B cell (primary cell): ENCODE measurements around the gene NIPAL3. TPM values are rescaled to one million over a fixed set of nuclear protein-coding genes. Genes with fewer than 3 reads are reported as not detected.
"Not testable (repeated sequence)": the region's sequence is repeated elsewhere in the genome, so short reads cannot be mapped to it uniquely, and the experiment has no call there.

ENCODE experiments used
- ATAC-seq: fragments of 200-7000 bp; cut with Tn5 transposase; one replicate; pipeline ENCODE4 v1.10.0; 2021; ENCODE audit warnings: low read depth, mild to moderate bottlenecking, moderate number of reproducible peaks, moderate library complexity
- CTCF ChIA-PET: fragments of 350-600 bp; sonication (Branson Sonifier 250); formaldehyde crosslinking; loops from one replicate; lab custom pipeline; 2021; ENCODE audit warnings: antibody characterized with exemption, inconsistent platforms; lab: Charles Lee
- POLR2A ChIA-PET: fragments of 350-600 bp; sonication (Branson Sonifier 250); formaldehyde crosslinking; loops from one replicate; lab custom pipeline; 2021; ENCODE audit warnings: antibody characterized with exemption; lab: Charles Lee
- DNase-seq: peaks from one replicate; pipeline ENCODE4 v3.0.0; 2013
- H2AFZ ChIP-seq: 2 replicates; pipeline ENCODE4 v1.6.1; 2012; ENCODE audit warnings: mild to moderate bottlenecking, low read depth, low read length; ENCODE audit not compliant: insufficient read depth, poor library complexity, severe bottlenecking
- H3K27ac ChIP-seq, 2 donors: 1 replicate in 1 of 2; 2 replicates in 1 of 2; pipeline ENCODE4 v1.5.1; 2012 to 2013; ENCODE audit warnings: low read length in 2 of 2, mild to moderate bottlenecking in 2 of 2, moderate library complexity in 1 of 2
- H3K27me3 ChIP-seq, 4 experiments: fragments of 200-600 bp in 1 of 4; sonication (generic) in 1 of 4; replicated peaks in 1 of 4; 1 replicate in 2 of 4; 2 replicates in 2 of 4; pipeline versions ENCODE4 v1.6.1 to v1.7.0; 2013 to 2016; ENCODE audit warnings: low read length in 3 of 4, mild to moderate bottlenecking in 2 of 4, mixed read lengths in 1 of 4, moderate library complexity in 1 of 4; ENCODE audit not compliant: insufficient read depth in 4 of 4, control insufficient read depth in 3 of 4; ENCODE audit errors: control extremely low read depth in 1 of 4
- H3K36me3 ChIP-seq, 2 experiments: replicated peaks in 1 of 2; 1 replicate in 1 of 2; 2 replicates in 1 of 2; pipeline versions ENCODE4 v1.6.1 to v1.7.1; 2013; ENCODE audit warnings: low read length in 1 of 2; ENCODE audit not compliant: insufficient read depth in 2 of 2, control insufficient read depth in 1 of 2; ENCODE audit errors: control extremely low read depth in 1 of 2, extremely low read depth in 1 of 2
- H3K4me1 ChIP-seq, 2 donors: fragments of 200-600 bp in 1 of 2; sonication (generic) in 1 of 2; 1 replicate in 1 of 2; 2 replicates in 1 of 2; pipeline versions ENCODE4 v1.5.1 to v1.6.1; 2013 to 2017; ENCODE audit warnings: low read length in 2 of 2; ENCODE audit not compliant: control insufficient read depth in 2 of 2, insufficient read depth in 2 of 2
- H3K4me2 ChIP-seq: replicated peaks from 2 replicates; pipeline ENCODE3; 2012; ENCODE audit warnings: mild to moderate bottlenecking, low read depth, low read length; ENCODE audit not compliant: poor library complexity, severe bottlenecking
- H3K4me3 ChIP-seq, 5 experiments: fragments of 200-600 bp in 1 of 5; sonication (generic) in 1 of 5; 1 replicate in 3 of 5; 2 replicates in 2 of 5; pipeline versions ENCODE4 v1.5.1 to v1.7.0; 2011 to 2016; ENCODE audit warnings: low read length in 4 of 5, mild to moderate bottlenecking in 4 of 5, low read depth in 2 of 5, control low read depth in 1 of 5, moderate library complexity in 1 of 5; ENCODE audit not compliant: insufficient read depth in 1 of 5; ENCODE audit errors: control extremely low read depth in 1 of 5, extremely low read depth in 1 of 5
- H3K79me2 ChIP-seq: fragments of 200-600 bp; sonication (generic); one replicate; pipeline ENCODE4 v1.6.0; 2016; ENCODE audit warnings: low read length; ENCODE audit not compliant: control insufficient read depth, insufficient read depth
- H3K9ac ChIP-seq: fragments of 200-600 bp; sonication (generic); 2 replicates; pipeline ENCODE4 v1.6.1; 2017; ENCODE audit warnings: mild to moderate bottlenecking, low read length, moderate library complexity
- H3K9me3 ChIP-seq, 3 donors: one replicate each; pipeline versions ENCODE4 v1.6.1 to v1.7.1; 2013; ENCODE audit warnings: low read length in 2 of 3; ENCODE audit not compliant: control insufficient read depth in 2 of 3, insufficient read depth in 1 of 3; ENCODE audit errors: control extremely low read depth in 1 of 3
- H4K20me1 ChIP-seq: 2 replicates; pipeline ENCODE4 v1.6.0; 2012; ENCODE audit warnings: mild to moderate bottlenecking, low read length; ENCODE audit not compliant: insufficient read depth, control insufficient read depth, poor library complexity, severe bottlenecking
- H3K27ac Mint-ChIP-seq: one replicate; pipeline ENCODE4 v1.8.0; 2021; ENCODE audit warnings: mixed read lengths
- H3K27me3 Mint-ChIP-seq: one replicate; pipeline ENCODE4 v1.8.0; 2021; ENCODE audit warnings: mixed read lengths
- H3K4me1 Mint-ChIP-seq: one replicate; pipeline ENCODE4 v1.8.0; 2021; ENCODE audit warnings: mixed read lengths
- H3K4me3 Mint-ChIP-seq: one replicate; pipeline ENCODE4 v1.8.0; 2021; ENCODE audit warnings: mixed read lengths
- H3K9me3 Mint-ChIP-seq: one replicate; pipeline ENCODE4 v1.8.0; 2022; ENCODE audit warnings: mixed read lengths; ENCODE audit not compliant: insufficient read depth
- CTCF ChIP-seq: fragments of 200-600 bp; IDR thresholded peaks from one replicate; pipeline ENCODE4 v1.8.0; 2022; ENCODE audit warnings: antibody characterized with exemption, mild to moderate bottlenecking
- EZH2 ChIP-seq: IDR thresholded peaks from 2 replicates; pipeline ENCODE4 v1.6.1; 2012; ENCODE audit warnings: borderline replicate concordance, low read depth, mild to moderate bottlenecking, moderate library complexity, low read length; ENCODE audit not compliant: insufficient read depth, poor library complexity, severe bottlenecking
- WGBS: methylation state at CpG from one replicate; pipeline ENCODE4 v1.1.5; 2013; ENCODE audit warnings: missing lambda C conversion rate; ENCODE audit not compliant: insufficient coverage; 5-methylcytosine and 5-hydroxymethylcytosine counted together
- intact Hi-C: fragments of 100-400 bp; cut with micrococcal nuclease; formaldehyde crosslinking; loops from one replicate; pipeline ENCODE4 v1.10.0; 2022
- polyA plus RNA-seq: library from polyadenylated mRNA; depleted of rRNA; stranded (reverse); fragments of >200 nt; gene quantifications from 2 replicates; pipeline ENCODE4 v1.2.3, GENCODE V29; 2012
- total RNA-seq, 2 donors: library from RNA; stranded (reverse); fragments of 120-200 nt in 1 of 2; gene quantifications; 1 replicate in 1 of 2; 2 replicates in 1 of 2; pipeline versions ENCODE4 v1.2.3 to v1.2.4, GENCODE V29; 2013 to 2022

The NIPAL3 gene
- total and polyA plus RNA-seq, 2 donors (not counting 1 experiment from before 2014, with no cell fraction given) = 23.8 to 31.6 TPM

- Mint-ChIP-seq H3K27me3 (no peaks in the 10 kb centered on the region), H3K4me1 (peaks cover 6% of the 10 kb centered on the region), H3K4me3 (no peak overlapping the region), H3K9me3 (no peaks in the 10 kb centered on the region), H3K27ac (no peak overlapping the region)
- no peak overlapping the region for H3K4me3 ChIP-seq
- no peak for TF ChIP-seq EZH2
- no peak for TF ChIP-seq CTCF
- CTCF ChIA-PET = interaction anchor here (0.7 to 1.0 kb wide), 5 partner anchors 9 to 120 kb away, joined by 3 to 7 read pairs (median 3); no protein-coding TSS in a partner anchor
- H2AFZ ChIP-seq = no peak overlapping the region
- H3K27me3 ChIP-seq = no peaks in the 10 kb centered on the region
- no peak for ATAC-seq
- H3K9ac ChIP-seq = no peak overlapping the region
- POLR2A ChIA-PET = interaction anchor here (0.7 kb wide), 1 partner anchor 9 kb away, joined by 3 read pairs; no protein-coding TSS in a partner anchor
- peaks cover 15% of the 10 kb centered on the region for H4K20me1 ChIP-seq
- H3K9me3 ChIP-seq = peaks cover 0 to 2% (median 0%) of the 10 kb centered on the region in 3 donors
- H3K36me3 ChIP-seq = peaks cover 3 to 21% of the 10 kb centered on the region in 2 experiments
- no peak for DNase-seq
- no peak overlapping the region for H3K27ac ChIP-seq
- no peaks in the 10 kb centered on the region for H3K4me1 ChIP-seq
- intact Hi-C loops = no loop called here
- 95% methylated on average over 12 of the region's 12 CpGs for WGBS
- peaks cover 29% of the 10 kb centered on the region for H3K79me2 ChIP-seq
- H3K4me2 ChIP-seq = no peak overlapping the region
These were observed 100.9 kb downstream of the NIPAL3 start for GRCh38 chr1:24516506-24516905.

- H3K27me3 Mint-ChIP-seq = no peaks in the 10 kb centered on the region
- H3K27ac Mint-ChIP-seq = no peak overlapping the region
- DNase-seq (no peak), ATAC-seq (no peak)
- TF ChIP-seq EZH2 (no peak), CTCF (no peak)
- H3K9ac ChIP-seq = no peak overlapping the region
- no peaks in the 10 kb centered on the region for H3K27me3 ChIP-seq
- ChIA-PET POLR2A (no interaction called here), CTCF (interaction anchor here (0.6 to 1.3 kb wide), 6 partner anchors 14 to 1099 kb away, joined by 3 to 6 read pairs (median 4); partner anchors contain the start of gene NIPAL3)
- peaks cover 22% of the 10 kb centered on the region for H3K79me2 ChIP-seq
- H3K4me1 Mint-ChIP-seq = peaks cover 3% of the 10 kb centered on the region
- H3K9me3 ChIP-seq = peaks cover 0 to 2% (median 0%) of the 10 kb centered on the region in 3 donors
- no peak overlapping the region for H3K4me3 Mint-ChIP-seq
- intact Hi-C loops = no loop called here
- H3K4me1 ChIP-seq = no peaks in the 10 kb centered on the region
- no peak overlapping the region for H3K4me3 ChIP-seq
- H2AFZ ChIP-seq = no peak overlapping the region
- no peak overlapping the region for H3K4me2 ChIP-seq
- H3K27ac ChIP-seq = no peak overlapping the region
- peaks cover 7% of the 10 kb centered on the region for H4K20me1 ChIP-seq
- H3K36me3 ChIP-seq = peaks cover 3 to 23% of the 10 kb centered on the region in 2 experiments
- no peaks in the 10 kb centered on the region for H3K9me3 Mint-ChIP-seq
- WGBS = 100% methylated on average over 1 of the region's 4 CpGs
These were observed 102.3 kb downstream of the NIPAL3 start for GRCh38 chr1:24517898-24518297.

GRCh38 chr1:24520282-24520681 is 104.7 kb downstream of the NIPAL3 start:
- H3K4me1 Mint-ChIP-seq, H3K9me3 Mint-ChIP-seq, ATAC-seq, H3K27ac ChIP-seq, H4K20me1 ChIP-seq, intact Hi-C loops, DNase-seq, H3K4me3 ChIP-seq, H3K4me3 Mint-ChIP-seq, H2AFZ ChIP-seq, H3K27me3 ChIP-seq, H3K9me3 ChIP-seq, H3K9ac ChIP-seq, CTCF ChIA-PET, H3K27me3 Mint-ChIP-seq, H3K27ac Mint-ChIP-seq, H3K4me2 ChIP-seq, POLR2A ChIA-PET, H3K4me1 ChIP-seq: not testable (repeated sequence)
- peaks cover 5 to 20% of the 10 kb centered on the region in 2 experiments for H3K36me3 ChIP-seq
- no CpG with 5 or more reads among the region's 5 CpGs for WGBS
- H3K79me2 ChIP-seq = peaks cover 31% of the 10 kb centered on the region
